ENCODE measurements around the gene ACO1.
"Not testable (repeated sequence)": the region's sequence is repeated elsewhere in the genome, so short reads cannot be mapped to it uniquely, and the experiment has no call there.

Gene ACO1

DNA sequence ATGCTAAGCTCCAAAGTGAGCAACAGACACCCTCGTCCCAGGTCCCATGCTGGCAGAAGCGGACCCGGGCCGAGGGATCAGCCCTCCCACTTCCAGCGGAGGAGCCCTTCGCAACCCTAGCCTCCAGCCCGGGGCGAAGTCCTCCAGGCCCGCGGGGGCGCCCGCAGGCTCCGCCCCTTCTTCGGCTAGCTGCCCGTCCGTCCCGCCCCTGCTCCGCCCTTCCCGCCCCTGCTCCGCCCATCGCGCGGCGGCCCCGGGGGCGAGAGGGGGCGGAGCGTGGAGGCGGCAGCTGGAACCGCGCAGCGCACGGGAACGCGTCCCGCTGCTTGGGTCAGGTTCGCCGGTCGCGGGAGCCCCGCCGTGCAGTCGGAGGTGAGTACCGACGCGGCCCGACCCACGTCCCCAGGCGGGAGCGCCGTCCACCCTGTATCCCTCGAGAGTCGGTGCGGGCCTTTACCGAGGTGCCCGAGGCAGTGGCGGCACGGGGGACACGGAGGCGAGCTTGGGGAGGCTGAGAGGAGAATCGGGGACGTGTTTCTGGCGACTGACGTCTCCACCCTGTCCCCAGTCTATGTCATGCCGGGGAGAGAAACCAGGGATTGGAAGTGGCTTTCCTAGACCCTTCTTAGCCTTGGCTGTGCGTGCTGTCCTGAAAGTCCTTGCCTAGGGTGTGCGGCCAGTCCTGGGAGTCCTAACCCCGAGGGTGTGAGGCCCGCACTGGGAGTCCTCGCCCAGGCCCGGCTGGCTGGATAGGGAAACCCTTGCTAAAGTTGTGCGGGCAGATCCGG is at the start of gene ACO1:
Gene ACO1, plus strand, starts transcription at position 280 of the 788 bp plus-strand sequence. CDS start 20,864 bp downstream, outside the sequence.
- DNase-seq (ENCODE audit: low spot score) = peak; percentile 58
- FAIRE-seq = no peak

DNA sequence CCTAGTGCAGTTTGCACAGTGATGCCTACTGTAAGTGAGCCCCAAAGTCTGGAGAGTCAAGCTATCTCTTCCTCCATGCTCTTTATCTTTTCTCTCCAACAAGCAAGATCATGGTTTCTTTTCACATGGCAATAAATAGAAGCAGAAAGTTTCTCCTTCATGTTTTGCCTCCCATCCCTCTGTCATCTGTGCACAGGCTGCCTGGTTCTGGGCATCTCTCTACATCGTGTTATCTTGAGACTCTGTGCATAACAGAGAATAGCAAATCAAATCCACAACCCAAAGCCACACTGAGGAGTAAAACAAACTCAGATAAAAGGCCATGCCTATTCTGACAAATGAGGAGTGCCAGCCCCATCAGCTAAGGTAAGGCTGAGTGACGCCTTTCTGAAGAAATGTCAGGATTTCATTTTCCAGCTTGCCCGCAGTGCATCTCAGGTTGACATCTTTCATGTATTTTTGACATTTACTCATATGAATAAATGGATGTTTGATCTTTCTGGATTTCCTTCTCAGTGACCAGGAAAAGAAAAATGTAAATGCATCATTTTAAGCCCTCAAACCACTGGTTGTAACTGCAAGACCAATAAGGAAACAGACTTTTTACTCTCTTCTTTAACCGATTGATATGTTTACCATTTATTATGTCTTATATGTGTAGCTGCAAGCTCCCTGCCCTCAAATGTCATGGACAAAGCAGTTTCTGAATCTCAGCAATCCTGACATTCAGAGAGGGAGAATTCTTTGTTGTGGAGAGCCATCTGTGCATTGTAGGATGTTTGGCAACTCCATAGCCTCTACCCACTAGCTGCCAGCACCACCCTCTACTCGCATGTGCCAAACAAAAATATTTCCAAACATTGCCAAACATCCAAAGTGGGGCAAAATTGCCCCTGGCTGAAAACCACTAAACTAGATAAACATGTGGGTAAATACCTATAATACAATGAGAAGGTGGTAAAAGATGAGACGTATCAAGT is 49.2 kb upstream of the ACO1 start:
- DNase-seq (ENCODE audit: low spot score) (no peak), FAIRE-seq (no peak)

- no peak for DNase-seq (ENCODE audit: low spot score)
- no peak for FAIRE-seq
These were observed 45.0 kb upstream of the ACO1 start for GRCh38 chr9:32339424-32339823.

DNA sequence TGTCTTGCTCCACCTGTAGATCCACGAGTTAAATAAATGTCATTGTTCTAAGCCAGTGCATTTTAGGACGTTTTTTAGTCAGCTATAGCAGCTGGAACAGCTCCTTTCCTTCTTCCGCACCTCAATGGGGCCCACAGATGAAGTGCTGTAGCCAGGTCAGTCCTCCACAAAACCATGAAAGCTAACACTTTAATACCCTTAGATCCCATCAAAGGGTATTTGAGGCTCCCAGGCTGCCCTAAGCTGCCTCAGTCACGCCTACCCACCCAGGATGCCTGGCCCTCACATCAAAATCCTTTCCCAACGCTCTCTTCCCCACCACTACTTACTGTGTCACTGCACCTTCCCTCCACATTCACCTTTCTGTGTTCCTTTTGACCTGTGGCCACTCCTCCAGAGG is 44.1 kb upstream of the ACO1 start:
- no peak for FAIRE-seq

DNA sequence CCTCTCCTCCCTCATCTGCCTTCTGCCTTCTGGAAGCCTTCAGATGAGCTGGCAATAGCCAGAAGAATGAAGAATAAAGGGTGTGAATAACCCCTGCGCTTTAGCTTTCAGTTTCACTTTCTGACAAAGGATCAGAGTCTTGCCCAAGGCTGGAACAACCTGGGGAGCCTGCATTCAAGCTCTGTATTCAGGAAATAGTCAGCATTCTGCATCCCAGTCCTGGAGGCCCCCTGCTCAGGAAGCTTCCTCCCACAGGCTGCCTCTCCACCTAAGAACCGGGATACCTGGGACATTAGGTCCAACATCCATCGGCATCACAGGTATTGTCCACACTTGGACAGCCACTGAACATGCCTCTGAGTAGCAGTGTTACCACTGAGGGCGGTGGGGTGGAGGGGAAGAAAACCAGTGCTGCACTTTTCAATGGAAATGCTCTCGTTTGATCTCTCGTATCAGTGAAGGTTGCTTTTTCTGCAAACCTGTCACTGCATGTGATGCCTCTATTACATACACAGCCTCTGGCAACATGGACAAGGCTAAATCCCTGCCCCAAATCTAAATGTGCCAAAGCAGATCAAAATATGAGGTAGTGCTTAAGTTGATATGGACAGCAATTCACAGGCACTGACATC is 39.8 kb upstream of the ACO1 start:
- DNase-seq (ENCODE audit: low spot score) (no peak), FAIRE-seq (no peak)

More for the DNA sequence above, 44.1 kb upstream of the ACO1 start:
- DNase-seq (ENCODE audit: low spot score) = no peak

DNA sequence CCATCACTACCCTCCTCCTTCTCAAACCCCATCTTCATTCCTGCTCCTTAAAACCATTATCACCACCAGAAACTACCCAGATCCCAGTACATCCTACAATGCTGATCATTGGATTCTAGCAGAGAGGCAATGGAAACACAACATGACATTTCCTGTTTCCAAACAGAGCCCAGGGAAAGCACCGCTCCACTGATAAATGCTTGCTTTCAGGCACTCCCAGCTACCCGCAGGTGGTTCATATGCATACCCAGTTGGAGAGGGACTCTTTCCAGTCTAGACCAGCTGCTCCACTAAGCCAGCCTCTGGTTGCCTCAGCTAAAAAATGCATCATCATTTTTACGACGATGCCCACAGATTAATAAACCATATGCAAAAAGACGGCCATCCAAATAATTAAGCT is 39.2 kb upstream of the ACO1 start:
- no peak for DNase-seq (ENCODE audit: low spot score)
- no peak for FAIRE-seq

DNA sequence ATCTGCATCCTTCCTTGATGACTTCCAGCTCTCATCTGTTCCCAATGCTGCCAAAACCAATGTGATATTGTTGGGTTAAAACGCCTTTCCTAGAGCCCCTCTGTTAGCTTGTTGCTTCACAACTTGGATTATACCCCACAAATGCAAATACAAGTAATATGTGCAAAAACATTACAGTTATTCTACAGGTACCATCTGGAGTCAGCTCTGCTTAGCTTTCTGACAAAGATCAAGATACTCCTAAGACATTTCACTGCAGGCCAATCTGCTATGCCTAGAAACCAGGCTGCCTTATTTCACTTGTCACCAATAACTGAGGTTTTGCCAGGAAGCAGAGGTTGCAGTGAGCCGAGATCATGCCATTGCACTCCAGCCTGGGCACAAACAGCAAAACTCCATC is 36.9 kb upstream of the ACO1 start:
- FAIRE-seq = no peak
- no peak for DNase-seq (ENCODE audit: low spot score)

DNA sequence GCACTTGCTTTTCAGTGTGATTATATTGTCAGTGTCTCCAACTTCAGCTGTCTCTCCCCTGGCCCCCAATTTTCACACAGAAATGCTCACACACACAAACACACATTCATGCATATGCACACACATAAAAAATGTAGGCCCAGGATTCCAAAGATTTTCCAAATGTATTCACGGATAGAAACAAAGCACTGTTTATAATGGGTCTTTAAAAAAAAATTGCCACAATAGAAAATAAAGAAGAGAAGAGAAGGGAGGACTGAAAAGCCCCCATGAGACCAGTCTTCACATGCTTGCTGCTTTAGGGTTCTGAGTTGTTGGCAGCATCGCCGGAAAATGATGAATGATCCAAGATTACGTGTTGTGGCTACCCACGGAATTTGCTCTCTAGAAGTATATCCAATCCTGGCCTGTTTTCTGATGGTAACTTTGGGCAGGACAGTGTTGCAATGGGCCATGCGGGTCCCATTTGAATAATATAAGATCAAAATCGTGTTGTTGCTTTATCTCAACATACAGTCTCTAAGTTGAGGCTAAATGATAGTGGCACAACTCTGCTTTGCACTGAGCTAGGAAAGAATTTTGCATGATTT is 36.2 kb upstream of the ACO1 start:
- FAIRE-seq (no peak), DNase-seq (ENCODE audit: low spot score) (no peak)

GRCh38 chr9:32349013-32349412 is 35.4 kb upstream of the ACO1 start:
- no peak for FAIRE-seq
- no peak for DNase-seq (ENCODE audit: low spot score)

DNA sequence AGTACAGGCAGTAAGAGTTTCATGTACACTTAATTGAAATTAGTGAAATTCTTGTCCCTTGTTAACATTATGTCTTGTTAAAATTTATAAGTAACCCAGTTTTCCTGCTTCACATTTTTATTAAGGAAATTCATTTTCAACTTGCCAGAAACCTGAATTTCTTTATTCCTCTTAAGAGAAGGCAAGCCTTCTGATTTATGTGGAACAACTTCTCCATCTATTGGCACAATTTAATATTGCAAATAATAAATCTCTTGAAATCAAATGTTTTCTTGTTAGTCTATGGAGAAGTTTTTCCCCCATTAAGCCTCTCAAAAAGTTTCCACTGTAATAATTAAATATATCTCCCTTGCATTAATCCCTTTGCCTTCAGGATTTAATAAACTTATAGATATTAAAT is 33.8 kb upstream of the ACO1 start:
- no peak for FAIRE-seq
- DNase-seq (ENCODE audit: low spot score) = peak; percentile 5

- DNase-seq (ENCODE audit: low spot score) (no peak), FAIRE-seq (no peak)
These were observed 32.6 kb upstream of the ACO1 start for GRCh38 chr9:32351845-32352244.

GRCh38 chr9:32353476-32353875 is 31.0 kb upstream of the ACO1 start:
- not testable (repeated sequence) for FAIRE-seq; DNase-seq (ENCODE audit: low spot score)

DNA sequence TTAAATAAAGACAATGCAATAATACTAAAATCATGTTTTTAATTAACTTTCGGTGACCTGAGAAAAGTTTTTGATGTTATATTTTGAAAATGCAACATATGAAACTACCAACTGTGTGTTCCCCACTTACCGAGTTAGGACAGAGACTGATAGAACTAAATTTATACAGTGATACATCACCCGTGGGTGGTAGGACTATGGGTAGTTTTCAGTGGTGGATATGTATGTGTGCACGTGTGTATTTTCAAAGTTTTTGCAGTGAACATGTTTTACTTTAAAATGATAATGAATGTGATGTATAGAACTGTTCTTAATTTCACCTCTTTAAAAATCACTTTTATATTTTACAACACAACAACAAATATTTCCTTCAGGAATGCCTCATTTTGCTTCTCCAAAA is 25.0 kb upstream of the ACO1 start:
- DNase-seq (ENCODE audit: low spot score) (no peak), FAIRE-seq (no peak)

DNA sequence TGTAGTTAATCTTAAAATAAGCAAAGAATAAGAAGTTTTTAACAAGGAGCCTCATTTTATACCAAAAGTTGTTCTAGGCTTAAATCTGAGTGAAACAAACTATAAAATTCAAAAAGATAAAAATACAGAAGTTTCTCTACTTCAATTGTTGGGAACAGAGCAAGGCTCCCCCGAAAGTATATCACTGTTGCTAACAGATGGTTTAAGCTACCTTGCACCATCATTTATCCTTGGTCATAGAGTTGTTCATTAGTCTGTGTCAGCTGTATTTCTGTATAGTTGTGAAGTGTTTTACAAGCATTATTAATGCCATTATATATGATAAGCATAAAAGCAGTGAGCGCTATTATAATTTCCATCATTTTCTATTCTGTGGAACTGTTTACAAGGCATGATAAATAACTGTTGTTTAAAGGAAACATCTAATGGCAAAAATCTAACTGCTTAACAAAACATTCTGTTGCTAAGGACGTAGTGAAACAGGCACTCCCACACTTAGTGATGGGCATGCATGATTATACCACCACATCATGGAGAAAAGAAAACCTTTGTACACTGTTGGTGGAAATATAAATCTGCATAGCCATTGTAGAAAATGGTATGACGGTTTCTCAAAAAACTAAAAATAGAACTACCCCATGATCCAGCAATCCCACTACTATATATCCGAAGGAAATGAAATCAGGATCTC is 23.3 kb upstream of the ACO1 start:
- DNase-seq (ENCODE audit: low spot score) (no peak), FAIRE-seq (no peak)

GRCh38 chr9:32371279-32371678 is 13.2 kb upstream of the ACO1 start:
- FAIRE-seq (no peak), DNase-seq (ENCODE audit: low spot score) (no peak)

- no peak for FAIRE-seq
- DNase-seq (ENCODE audit: low spot score) = no peak
These were observed 12.8 kb upstream of the ACO1 start for GRCh38 chr9:32371679-32372078.

GRCh38 chr9:32376285-32376684 is 8.2 kb upstream of the ACO1 start:
- DNase-seq (ENCODE audit: low spot score) (no peak), FAIRE-seq (no peak)

GRCh38 chr9:32378496-32378895 is 5.9 kb upstream of the ACO1 start:
- peak; percentile 45 for DNase-seq (ENCODE audit: low spot score)
- peak; percentile 20 for FAIRE-seq

DNA sequence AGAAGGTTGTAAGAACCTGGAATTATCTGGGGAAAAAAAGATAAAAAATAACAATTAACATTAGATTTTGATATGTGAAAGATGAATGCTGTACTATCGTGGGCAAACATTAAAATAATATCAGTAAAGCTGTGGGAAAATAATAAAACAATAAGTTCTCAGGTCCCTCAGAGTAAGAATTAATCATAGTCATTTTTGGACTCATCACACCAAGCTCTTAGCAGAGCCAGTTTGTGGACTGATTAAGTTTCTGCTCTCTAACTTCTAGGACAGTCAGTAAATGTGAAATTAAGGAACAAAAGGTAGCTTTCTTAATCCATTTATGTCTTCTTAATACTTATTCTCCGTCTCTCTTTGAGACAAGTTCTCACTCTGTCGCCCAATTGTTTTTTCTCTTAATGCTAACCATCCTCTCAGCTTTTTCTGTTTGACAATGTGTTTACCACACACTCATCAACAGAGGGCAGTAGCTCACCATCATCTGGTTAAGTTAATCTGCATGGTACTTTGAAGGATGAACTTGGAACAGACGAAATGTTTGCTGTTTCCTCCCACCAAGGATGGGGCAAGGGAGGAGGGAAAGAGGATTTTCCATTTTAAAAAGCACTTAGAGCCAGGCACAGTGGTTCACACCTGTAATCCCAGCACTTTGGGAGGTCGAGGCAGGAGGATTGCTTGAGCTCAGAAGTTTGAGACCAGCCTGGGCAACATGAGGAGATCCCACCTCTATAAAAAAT is 5.3 kb upstream of the ACO1 start:
- DNase-seq (ENCODE audit: low spot score) (peak; percentile 64), FAIRE-seq (peak; percentile 72)

DNA sequence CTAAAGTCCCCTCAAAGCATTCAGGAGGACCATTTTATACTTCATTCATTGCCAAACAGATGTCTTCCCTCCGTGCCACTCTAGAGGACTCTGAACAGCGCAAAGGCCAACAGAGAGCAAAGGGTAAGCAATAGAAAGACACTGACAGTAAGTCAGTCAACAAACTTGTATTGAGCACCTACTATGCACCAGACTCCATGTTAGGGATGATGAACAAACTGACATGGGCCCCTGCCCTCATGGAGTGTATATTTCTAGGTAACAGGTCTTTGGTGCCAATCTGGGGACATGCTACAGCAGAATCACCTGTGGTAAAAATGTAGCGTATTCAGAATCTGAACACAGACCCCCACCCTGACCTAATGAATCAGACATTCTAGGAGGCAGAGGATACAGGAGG is 3.5 kb upstream of the ACO1 start:
- FAIRE-seq = no peak
- no peak for DNase-seq (ENCODE audit: low spot score)
